ENCODE measurements around the gene TTC24. TPM values are rescaled to one million over a fixed set of nuclear protein-coding genes. Genes with fewer than 3 reads are reported as not detected.
"Not testable (repeated sequence)": the region's sequence is repeated elsewhere in the genome, so short reads cannot be mapped to it uniquely, and the experiment has no call there.

Gene TTC24
- total RNA-seq, 1 experiment from 2014 or later = not detected

DNA sequence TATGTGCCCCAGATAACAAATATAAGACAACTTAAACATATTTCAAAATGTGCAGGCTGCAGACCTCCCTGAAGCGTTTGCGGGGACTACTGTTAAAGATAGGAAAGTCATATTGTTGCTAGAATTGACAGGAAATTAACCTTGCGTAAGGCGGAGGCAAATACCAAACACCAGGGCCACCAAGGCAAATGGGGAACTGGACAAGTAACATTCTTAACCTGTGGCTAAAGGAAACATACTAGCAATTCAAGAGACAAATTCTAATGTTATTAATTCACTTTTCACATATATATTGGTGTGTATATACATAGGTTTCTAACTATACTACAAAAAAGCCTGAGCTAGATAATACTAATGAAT, 46.5 kb downstream of the TTC24 start:
- Mint-ChIP-seq H3K9me3 (ENCODE audit: low read depth, unreplicated experiment) (no peaks in the 10 kb centered on the region), H3K4me3 (ENCODE audit: low read depth, unreplicated experiment) (peak overlapping the region; percentile 45), H3K27ac (ENCODE audit: unreplicated experiment) (no peak overlapping the region), H3K36me3 (ENCODE audit: insufficient read depth, unreplicated experiment) (peaks cover 20% of the 10 kb centered on the region), H3K27me3 (ENCODE audit: unreplicated experiment) (peaks cover 55% of the 10 kb centered on the region), H3K4me1 (ENCODE audit: low read depth, unreplicated experiment) (peaks cover 12% of the 10 kb centered on the region)
- TF ChIP-seq, protein P1, sequence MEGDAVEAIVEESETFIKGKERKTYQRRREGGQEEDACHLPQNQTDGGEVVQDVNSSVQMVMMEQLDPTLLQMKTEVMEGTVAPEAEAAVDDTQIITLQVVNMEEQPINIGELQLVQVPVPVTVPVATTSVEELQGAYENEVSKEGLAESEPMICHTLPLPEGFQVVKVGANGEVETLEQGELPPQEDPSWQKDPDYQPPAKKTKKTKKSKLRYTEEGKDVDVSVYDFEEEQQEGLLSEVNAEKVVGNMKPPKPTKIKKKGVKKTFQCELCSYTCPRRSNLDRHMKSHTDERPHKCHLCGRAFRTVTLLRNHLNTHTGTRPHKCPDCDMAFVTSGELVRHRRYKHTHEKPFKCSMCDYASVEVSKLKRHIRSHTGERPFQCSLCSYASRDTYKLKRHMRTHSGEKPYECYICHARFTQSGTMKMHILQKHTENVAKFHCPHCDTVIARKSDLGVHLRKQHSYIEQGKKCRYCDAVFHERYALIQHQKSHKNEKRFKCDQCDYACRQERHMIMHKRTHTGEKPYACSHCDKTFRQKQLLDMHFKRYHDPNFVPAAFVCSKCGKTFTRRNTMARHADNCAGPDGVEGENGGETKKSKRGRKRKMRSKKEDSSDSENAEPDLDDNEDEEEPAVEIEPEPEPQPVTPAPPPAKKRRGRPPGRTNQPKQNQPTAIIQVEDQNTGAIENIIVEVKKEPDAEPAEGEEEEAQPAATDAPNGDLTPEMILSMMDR (IDR thresholded peaks at IDR 0.05; ENCODE audit: unreplicated experiment) = no peak
- CTCF ChIA-PET = interaction anchor here (0.5 to 0.6 kb wide), 3 partner anchors 17 to 478 kb away, joined by 3 read pairs; no protein-coding TSS in a partner anchor
- BruUV-seq (replicated peaks) = no TSS peak
- no peak for DNase-seq
- intact Hi-C loops (cut with micrococcal nuclease; ENCODE audit: unreplicated experiment) = loop anchor here (1.0 to 10.0 kb wide), 2 partner anchors 52 to 269 kb away; partner anchors contain the start of gene PEAR1

DNA sequence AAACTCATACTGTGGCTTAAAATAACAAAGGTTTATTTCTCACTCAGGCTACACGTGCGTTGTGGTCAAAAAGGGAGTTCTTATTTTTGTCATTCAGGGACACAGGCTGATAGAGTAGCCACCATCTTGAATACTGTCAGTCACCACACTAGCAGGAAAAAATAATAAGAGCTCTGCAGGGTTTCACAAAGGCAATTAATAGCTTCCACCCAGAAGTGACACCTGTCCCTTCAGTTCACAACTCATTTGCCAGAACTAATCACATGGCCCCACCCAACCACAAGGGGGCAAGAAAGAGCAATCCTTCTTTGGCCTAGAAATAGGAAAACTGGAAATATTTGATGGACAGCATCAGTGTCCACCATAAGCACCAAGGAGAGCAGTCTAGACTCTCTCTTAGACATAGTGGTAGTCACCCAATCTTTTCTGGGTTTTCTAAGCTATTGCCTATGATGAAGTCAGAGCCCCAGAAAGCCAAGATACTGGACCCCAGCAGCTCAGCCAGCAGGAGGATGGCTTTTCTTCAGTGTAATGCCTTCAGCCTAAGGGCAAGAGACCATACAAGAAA, 47.9 kb downstream of the TTC24 start:
- peaks cover 53% of the 10 kb centered on the region for H3K27me3 Mint-ChIP-seq (ENCODE audit: unreplicated experiment)
- DNase-seq = peak; percentile 77
- H3K36me3 Mint-ChIP-seq (ENCODE audit: insufficient read depth, unreplicated experiment) = peaks cover 20% of the 10 kb centered on the region
- CTCF ChIA-PET = interaction anchor here (0.5 to 2.3 kb wide), 17 partner anchors 10 to 300 kb away, joined by 3 to 17 read pairs (median 4); partner anchors contain the start of genes NES and TTC24
- no peaks in the 10 kb centered on the region for H3K9me3 Mint-ChIP-seq (ENCODE audit: low read depth, unreplicated experiment)
- H3K4me3 Mint-ChIP-seq (ENCODE audit: low read depth, unreplicated experiment) = no peak overlapping the region
- no peak overlapping the region for H3K27ac Mint-ChIP-seq (ENCODE audit: unreplicated experiment)
- H3K4me1 Mint-ChIP-seq (ENCODE audit: low read depth, unreplicated experiment) = peaks cover 12% of the 10 kb centered on the region
- BruUV-seq (replicated peaks) = no TSS peak
- TF ChIP-seq, protein P1 (IDR thresholded peaks at IDR 0.05; ENCODE audit: unreplicated experiment) = peak; percentile 53
- intact Hi-C loops (cut with micrococcal nuclease; ENCODE audit: unreplicated experiment) = loop anchor here (1.0 to 10.0 kb wide), 2 partner anchors 30 to 267 kb away; partner anchors contain the start of gene PEAR1

DNA sequence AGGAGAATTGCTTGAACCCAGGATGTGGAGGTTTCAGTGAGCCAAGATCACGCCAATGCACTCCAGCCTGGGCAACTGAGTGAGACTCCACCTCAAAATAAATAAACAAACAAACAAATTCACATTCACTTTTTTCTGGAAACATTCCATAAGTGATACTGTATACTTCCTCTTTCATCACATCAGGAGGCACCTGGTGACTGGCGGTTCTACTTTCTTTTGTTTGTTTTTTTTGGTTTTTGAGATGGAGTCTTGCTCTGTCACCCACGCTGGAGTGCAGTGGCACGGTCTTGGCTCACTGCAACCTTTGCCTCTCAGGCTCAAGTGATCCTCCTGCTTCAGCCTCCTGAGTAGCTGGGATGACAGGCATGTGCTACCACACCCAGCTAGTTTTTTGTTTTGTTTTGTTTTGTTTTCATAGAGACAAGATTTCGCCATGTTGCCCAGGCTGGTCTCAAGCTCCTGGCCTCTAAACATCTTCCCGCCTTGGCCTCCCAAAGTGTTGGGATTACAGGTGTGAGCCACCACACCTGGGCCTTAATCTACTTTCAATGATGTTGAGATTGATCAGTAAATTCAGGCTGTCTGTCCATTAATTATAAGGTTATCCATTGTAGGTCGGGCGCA, 50.4 kb downstream of the TTC24 start:
- Mint-ChIP-seq H3K4me3 (ENCODE audit: low read depth, unreplicated experiment) (no peak overlapping the region), H3K9me3 (ENCODE audit: low read depth, unreplicated experiment) (no peaks in the 10 kb centered on the region), H3K4me1 (ENCODE audit: low read depth, unreplicated experiment) (peaks cover 12% of the 10 kb centered on the region), H3K27ac (ENCODE audit: unreplicated experiment) (no peak overlapping the region), H3K27me3 (ENCODE audit: unreplicated experiment) (peaks cover 40% of the 10 kb centered on the region), H3K36me3 (ENCODE audit: insufficient read depth, unreplicated experiment) (peaks cover 6% of the 10 kb centered on the region)
- DNase-seq = no peak
- intact Hi-C loops (cut with micrococcal nuclease; ENCODE audit: unreplicated experiment) = loop anchor here (10.0 kb wide), 1 partner anchor 265 kb away; the partner anchor contains the start of gene PEAR1
- no TSS peak for BruUV-seq (replicated peaks)
- TF ChIP-seq, protein P1 (IDR thresholded peaks at IDR 0.05; ENCODE audit: unreplicated experiment) = no peak
- CTCF ChIA-PET = interaction anchor here (0.6 kb wide), 1 partner anchor 47 kb away, joined by 4 read pairs; no protein-coding TSS in a partner anchor

DNA sequence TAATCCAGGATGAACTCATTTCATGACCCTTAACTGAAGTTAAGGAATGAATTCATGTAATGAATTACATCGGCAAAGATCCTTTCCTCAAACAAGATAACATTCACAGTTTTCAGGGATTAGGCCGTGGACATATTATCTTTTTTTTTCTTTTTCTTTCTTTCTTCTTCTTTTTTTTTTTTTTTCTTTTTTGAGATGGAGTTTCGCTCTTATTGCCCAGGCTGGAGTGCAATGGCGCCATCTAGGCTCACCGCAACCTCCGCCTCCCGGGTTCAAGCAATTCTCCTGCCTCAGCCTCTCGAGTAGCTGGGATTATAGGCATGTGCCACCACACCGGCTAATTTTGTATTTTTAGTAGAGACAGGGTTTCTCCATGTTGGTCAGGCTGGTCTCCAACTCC, 51.6 kb downstream of the TTC24 start:
- H3K4me1 Mint-ChIP-seq (ENCODE audit: low read depth, unreplicated experiment); H3K9me3 Mint-ChIP-seq (ENCODE audit: low read depth, unreplicated experiment); CTCF ChIA-PET; BruUV-seq (replicated peaks); H3K36me3 Mint-ChIP-seq (ENCODE audit: insufficient read depth, unreplicated experiment); H3K4me3 Mint-ChIP-seq (ENCODE audit: low read depth, unreplicated experiment); intact Hi-C loops (cut with micrococcal nuclease; ENCODE audit: unreplicated experiment); H3K27ac Mint-ChIP-seq (ENCODE audit: unreplicated experiment); DNase-seq: not testable (repeated sequence)
- peaks cover 28% of the 10 kb centered on the region for H3K27me3 Mint-ChIP-seq (ENCODE audit: unreplicated experiment)

Data from Calu3 (cell line).